ENCODE results near the gene DSCAML1. TPM values are rescaled to one million over a fixed set of nuclear protein-coding genes. Genes with fewer than 3 reads are reported as not detected.

DSCAML1 gene
- total and polyA plus RNA-seq, 3 donors from 2014 or later, result 1.6 to 6.1 (median 3.0) TPM

DNA sequence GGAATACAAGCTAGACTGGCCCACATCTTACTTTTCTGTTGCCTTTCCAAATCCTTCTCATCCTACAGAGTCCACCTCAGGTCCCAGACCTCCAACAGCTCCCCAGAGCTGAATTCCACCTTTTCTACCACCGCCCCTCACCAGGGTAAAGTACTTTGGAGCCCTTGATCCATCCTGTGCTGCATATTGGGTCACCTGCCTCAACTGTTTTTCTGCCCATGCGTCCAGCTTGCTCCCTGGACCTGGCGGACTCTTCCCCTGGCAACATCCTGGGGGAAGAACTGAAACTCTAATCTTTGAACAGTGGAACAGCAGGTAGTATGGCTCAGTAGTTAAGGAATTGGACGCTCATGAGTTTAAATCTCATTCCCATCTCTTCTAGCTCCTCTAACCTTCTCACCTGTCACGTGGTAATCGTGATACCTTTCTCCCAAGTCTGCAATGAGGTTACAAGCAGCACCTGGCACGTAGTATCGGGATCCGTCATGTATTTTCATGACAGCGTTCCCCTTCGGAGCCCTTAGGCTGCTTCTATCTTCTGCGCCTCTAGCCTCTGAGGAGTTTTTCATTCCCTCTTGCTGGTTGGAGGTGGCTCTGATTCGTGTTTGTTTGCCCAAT is 371.2 kb downstream of the DSCAML1 start:
- 40 to 42% methylated on average over 13 of the region's 13 CpGs for WGBS, 2 donors
- intact Hi-C loops (cut with DNase I; ENCODE audit: low total_unique reads), result loop anchor here (5.0 kb wide), 1 partner anchor 392 kb away; no protein-coding TSS in a partner anchor
- no peak for DNase-seq

DNA sequence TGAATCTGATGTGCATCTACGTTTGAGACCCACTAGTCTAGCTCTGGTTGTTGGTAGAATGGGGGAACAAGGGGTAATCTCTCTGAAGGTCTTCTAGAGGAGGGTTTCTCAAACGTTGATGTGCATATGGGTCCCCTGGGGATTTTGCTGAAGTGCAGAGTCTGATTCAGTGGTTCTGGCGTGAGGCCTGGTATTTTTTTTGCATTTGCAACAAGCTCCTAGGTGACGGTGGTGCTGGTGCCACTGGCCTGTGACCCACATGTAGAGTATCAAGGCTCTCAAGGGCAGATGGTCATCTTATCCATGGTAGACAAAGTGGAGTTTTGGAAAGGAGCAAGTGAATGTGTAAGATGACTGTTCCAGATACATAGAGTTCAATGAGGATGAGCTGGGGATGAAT is 372.2 kb downstream of the DSCAML1 start:
- Histone ChIP-seq H3K27ac (no peak overlapping the region), H3K27me3 (no peaks in the 10 kb centered on the region), H3K4me3 (no peak overlapping the region), H3K36me3 (ENCODE audit: low read depth, missing control alignments) (no peaks in the 10 kb centered on the region), H3K9me3 (no peaks in the 10 kb centered on the region), H3K4me1 (no peaks in the 10 kb centered on the region)
- intact Hi-C loops (cut with DNase I; ENCODE audit: low total_unique reads), result loop anchor here (5.0 kb wide), 1 partner anchor 393 kb away; no protein-coding TSS in a partner anchor
- TF ChIP-seq POLR2A (IDR thresholded peaks at IDR 0.05), result no peak
- TF ChIP-seq, protein P1, sequence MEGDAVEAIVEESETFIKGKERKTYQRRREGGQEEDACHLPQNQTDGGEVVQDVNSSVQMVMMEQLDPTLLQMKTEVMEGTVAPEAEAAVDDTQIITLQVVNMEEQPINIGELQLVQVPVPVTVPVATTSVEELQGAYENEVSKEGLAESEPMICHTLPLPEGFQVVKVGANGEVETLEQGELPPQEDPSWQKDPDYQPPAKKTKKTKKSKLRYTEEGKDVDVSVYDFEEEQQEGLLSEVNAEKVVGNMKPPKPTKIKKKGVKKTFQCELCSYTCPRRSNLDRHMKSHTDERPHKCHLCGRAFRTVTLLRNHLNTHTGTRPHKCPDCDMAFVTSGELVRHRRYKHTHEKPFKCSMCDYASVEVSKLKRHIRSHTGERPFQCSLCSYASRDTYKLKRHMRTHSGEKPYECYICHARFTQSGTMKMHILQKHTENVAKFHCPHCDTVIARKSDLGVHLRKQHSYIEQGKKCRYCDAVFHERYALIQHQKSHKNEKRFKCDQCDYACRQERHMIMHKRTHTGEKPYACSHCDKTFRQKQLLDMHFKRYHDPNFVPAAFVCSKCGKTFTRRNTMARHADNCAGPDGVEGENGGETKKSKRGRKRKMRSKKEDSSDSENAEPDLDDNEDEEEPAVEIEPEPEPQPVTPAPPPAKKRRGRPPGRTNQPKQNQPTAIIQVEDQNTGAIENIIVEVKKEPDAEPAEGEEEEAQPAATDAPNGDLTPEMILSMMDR (IDR thresholded peaks at IDR 0.05), result no peak
- no peak for DNase-seq
- WGBS, 2 donors, result 61 to 72% methylated on average over 4 of the region's 4 CpGs

More for the DNA sequence above, 371.2 kb downstream of the DSCAML1 start:
- TF ChIP-seq POLR2A (IDR thresholded peaks at IDR 0.05), result no peak
- TF ChIP-seq, protein P1 (IDR thresholded peaks at IDR 0.05), result no peak
- Histone ChIP-seq H3K36me3 (ENCODE audit: low read depth, missing control alignments) (no peaks in the 10 kb centered on the region), H3K4me1 (no peaks in the 10 kb centered on the region), H3K27me3 (no peaks in the 10 kb centered on the region), H3K27ac (no peak overlapping the region), H3K9me3 (no peaks in the 10 kb centered on the region), H3K4me3 (peak overlapping the region in 1 of 2 donors; percentile 8)

DNA sequence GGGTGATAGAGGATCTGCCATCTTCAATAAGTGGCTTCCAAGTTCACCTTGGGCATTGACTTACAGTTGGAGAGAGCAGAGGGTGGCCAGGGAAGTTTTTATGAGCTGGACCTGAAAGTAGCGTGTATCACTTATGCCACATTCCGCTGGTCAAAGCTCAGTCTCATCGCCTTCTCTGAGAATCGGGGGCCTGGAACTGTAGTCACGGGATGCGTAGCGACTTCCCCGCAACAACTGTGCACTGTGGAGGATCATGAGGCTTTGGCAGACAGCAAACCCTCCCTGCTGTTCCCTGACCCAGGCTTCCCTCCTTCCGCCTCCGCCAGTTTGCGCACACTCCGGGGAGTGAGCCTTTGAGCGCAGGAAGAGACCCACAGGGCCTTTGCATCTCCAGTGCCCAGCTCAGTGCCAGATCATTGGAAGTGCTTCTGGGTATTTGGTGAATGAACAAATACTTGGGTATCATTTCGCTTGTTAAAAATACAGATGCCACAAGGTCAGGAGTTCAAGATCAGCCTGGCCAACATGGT is 373.9 kb downstream of the DSCAML1 start:
- no peak for DNase-seq
- H3K4me3 ChIP-seq, result no peak overlapping the region
- intact Hi-C loops (cut with DNase I; ENCODE audit: low total_unique reads), result no loop called here
- 89 to 92% methylated on average over 14 of the region's 14 CpGs for WGBS, 2 donors
- no peaks in the 10 kb centered on the region for H3K9me3 ChIP-seq
- H3K27me3 ChIP-seq, result no peaks in the 10 kb centered on the region
- no peaks in the 10 kb centered on the region for H3K4me1 ChIP-seq
- H3K36me3 ChIP-seq (ENCODE audit: low read depth, missing control alignments), result no peaks in the 10 kb centered on the region
- TF ChIP-seq POLR2A (IDR thresholded peaks at IDR 0.05), result no peak
- TF ChIP-seq, protein P1 (IDR thresholded peaks at IDR 0.05), result no peak
- no peak overlapping the region for H3K27ac ChIP-seq

DNA sequence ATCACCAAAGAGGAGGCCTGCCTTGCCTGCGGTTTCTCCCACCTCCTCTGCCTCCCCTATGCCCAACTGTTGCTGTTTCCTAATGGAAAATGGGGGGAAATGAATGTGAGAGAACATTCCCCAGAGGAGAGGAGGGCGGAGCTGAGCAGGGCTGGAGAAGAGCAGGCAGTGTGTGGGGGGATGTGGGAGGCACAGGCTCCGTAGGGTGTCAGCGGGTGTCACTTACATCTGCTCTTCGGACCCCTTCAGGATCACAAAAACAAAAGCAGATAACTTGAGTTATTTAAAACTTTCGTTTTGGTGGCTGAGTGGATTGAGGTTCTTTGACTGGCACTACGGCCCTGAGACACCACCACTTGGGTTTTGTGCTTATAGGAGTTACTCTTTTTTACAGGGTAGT is 375.5 kb downstream of the DSCAML1 start:
- TF ChIP-seq, protein P1 (IDR thresholded peaks at IDR 0.05), result no peak
- Histone ChIP-seq H3K4me3 (no peak overlapping the region), H3K27ac (no peak overlapping the region), H3K9me3 (no peaks in the 10 kb centered on the region), H3K4me1 (no peaks in the 10 kb centered on the region), H3K27me3 (no peaks in the 10 kb centered on the region), H3K36me3 (ENCODE audit: low read depth, missing control alignments) (no peaks in the 10 kb centered on the region)
- WGBS, 2 donors, result 76 to 81% methylated on average over 7 of the region's 7 CpGs
- no peak for DNase-seq
- intact Hi-C loops (cut with DNase I; ENCODE audit: low total_unique reads), result no loop called here

DNA sequence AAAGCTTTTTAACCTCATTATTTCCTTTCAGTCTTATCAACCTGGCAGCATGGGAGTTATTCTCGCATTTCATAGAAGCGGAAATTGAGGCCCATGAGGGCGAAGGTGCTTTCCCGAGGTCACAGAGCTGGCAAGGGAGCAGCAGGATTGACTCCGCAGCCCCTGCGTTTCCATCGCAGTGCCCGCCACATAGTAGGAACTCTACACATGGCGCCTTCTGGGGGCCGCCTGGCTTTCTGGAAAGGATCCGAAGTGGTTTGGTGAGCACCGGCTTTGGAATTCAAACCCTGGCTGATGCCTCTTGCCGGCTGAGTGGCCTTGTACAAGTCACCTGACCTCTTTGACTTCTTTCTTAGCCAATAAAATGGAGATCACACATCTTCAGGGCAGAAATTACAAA is 376.0 kb downstream of the DSCAML1 start:
- Histone ChIP-seq H3K4me3 (no peak overlapping the region), H3K27ac (no peak overlapping the region), H3K4me1 (no peaks in the 10 kb centered on the region), H3K36me3 (ENCODE audit: low read depth, missing control alignments) (no peaks in the 10 kb centered on the region), H3K9me3 (no peaks in the 10 kb centered on the region), H3K27me3 (no peaks in the 10 kb centered on the region)
- intact Hi-C loops (cut with DNase I; ENCODE audit: low total_unique reads), result no loop called here
- no peak for TF ChIP-seq POLR2A (IDR thresholded peaks at IDR 0.05)
- TF ChIP-seq, protein P1 (IDR thresholded peaks at IDR 0.05), result no peak
- no peak for DNase-seq
- WGBS, 2 donors, result 86 to 89% methylated on average over 13 of the region's 13 CpGs

Data from testis (tissue), 3 donors.